Neural cell (in vitro differentiated cells): ENCODE measurements around the gene VWA3B.

Source experiments
- EP300 ChIP-seq: fragments of 450-650 bp; conservative IDR thresholded peaks from 2 replicates; pipeline ENCODE4 v1.6.1; 2014; ENCODE audit warnings: antibody characterized with exemption, mild to moderate bottlenecking, moderate library complexity; ENCODE audit not compliant: poor library complexity, severe bottlenecking
- EZH2 ChIP-seq: fragments of 200-600, 300-800 bp; shearing (Covaris generic), sonication (generic); IDR thresholded peaks from 2 replicates; pipeline ENCODE4 v1.6.1; 2014; ENCODE audit warnings: antibody characterized with exemption, low read length, borderline replicate concordance, mild to moderate bottlenecking; ENCODE audit not compliant: insufficient read depth, poor library complexity, severe bottlenecking
- POLR2AphosphoS5 ChIP-seq: IDR thresholded peaks from 2 replicates; pipeline ENCODE4 v1.6.1; 2012
- SMC3 ChIP-seq: fragments of 450-650 bp; conservative IDR thresholded peaks from 2 replicates; pipeline ENCODE4 v1.6.1; 2014; ENCODE audit warnings: antibody characterized with exemption, mild to moderate bottlenecking, moderate library complexity; ENCODE audit not compliant: poor library complexity
- TAF1 ChIP-seq: IDR thresholded peaks from 2 replicates; pipeline ENCODE4 v1.6.1; 2012; ENCODE audit warnings: low read depth
- TF ChIP-seq, protein P1 (sequence below): fragments of 450-650 bp; IDR thresholded peaks from 2 replicates; pipeline ENCODE4 v1.5.1; 2014; ENCODE audit warnings: antibody characterized with exemption, mild to moderate bottlenecking, moderate library complexity; ENCODE audit not compliant: poor library complexity, severe bottlenecking
- TF ChIP-seq, protein P2 (sequence below): IDR thresholded peaks from 2 replicates; pipeline ENCODE4 v1.6.1; 2012; ENCODE audit warnings: borderline replicate concordance

DNA sequence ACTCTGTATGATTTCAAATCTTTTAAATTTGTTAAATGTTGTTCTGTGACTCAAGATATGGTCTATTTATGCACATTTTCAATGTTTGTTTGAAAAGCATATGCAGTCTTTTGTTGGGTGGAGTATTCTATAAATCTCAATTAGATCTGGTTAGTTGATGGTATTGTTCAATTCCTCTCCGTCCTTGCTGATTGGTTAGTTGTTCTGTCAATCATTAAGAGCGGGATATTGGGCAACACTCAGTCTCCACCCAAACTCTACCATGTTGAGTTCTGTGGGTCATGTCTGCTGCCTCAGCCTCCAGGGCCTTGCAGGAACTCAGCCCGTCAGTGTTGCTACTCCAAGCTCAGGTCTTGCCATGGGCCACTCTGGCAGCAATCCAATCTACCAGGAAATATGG lies 118.9 kb downstream of the VWA3B start:
- TF ChIP-seq EZH2 (no peak), POLR2AphosphoS5 (no peak), TAF1 (no peak), SMC3 (no peak), EP300 (no peak)
- TF ChIP-seq, protein P1, sequence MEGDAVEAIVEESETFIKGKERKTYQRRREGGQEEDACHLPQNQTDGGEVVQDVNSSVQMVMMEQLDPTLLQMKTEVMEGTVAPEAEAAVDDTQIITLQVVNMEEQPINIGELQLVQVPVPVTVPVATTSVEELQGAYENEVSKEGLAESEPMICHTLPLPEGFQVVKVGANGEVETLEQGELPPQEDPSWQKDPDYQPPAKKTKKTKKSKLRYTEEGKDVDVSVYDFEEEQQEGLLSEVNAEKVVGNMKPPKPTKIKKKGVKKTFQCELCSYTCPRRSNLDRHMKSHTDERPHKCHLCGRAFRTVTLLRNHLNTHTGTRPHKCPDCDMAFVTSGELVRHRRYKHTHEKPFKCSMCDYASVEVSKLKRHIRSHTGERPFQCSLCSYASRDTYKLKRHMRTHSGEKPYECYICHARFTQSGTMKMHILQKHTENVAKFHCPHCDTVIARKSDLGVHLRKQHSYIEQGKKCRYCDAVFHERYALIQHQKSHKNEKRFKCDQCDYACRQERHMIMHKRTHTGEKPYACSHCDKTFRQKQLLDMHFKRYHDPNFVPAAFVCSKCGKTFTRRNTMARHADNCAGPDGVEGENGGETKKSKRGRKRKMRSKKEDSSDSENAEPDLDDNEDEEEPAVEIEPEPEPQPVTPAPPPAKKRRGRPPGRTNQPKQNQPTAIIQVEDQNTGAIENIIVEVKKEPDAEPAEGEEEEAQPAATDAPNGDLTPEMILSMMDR = no peak
- TF ChIP-seq, protein P2, sequence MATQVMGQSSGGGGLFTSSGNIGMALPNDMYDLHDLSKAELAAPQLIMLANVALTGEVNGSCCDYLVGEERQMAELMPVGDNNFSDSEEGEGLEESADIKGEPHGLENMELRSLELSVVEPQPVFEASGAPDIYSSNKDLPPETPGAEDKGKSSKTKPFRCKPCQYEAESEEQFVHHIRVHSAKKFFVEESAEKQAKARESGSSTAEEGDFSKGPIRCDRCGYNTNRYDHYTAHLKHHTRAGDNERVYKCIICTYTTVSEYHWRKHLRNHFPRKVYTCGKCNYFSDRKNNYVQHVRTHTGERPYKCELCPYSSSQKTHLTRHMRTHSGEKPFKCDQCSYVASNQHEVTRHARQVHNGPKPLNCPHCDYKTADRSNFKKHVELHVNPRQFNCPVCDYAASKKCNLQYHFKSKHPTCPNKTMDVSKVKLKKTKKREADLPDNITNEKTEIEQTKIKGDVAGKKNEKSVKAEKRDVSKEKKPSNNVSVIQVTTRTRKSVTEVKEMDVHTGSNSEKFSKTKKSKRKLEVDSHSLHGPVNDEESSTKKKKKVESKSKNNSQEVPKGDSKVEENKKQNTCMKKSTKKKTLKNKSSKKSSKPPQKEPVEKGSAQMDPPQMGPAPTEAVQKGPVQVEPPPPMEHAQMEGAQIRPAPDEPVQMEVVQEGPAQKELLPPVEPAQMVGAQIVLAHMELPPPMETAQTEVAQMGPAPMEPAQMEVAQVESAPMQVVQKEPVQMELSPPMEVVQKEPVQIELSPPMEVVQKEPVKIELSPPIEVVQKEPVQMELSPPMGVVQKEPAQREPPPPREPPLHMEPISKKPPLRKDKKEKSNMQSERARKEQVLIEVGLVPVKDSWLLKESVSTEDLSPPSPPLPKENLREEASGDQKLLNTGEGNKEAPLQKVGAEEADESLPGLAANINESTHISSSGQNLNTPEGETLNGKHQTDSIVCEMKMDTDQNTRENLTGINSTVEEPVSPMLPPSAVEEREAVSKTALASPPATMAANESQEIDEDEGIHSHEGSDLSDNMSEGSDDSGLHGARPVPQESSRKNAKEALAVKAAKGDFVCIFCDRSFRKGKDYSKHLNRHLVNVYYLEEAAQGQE = no peak
